Purkinje cell (primary cell): ENCODE results near the gene SLC15A4. TPM values are rescaled to one million over a fixed set of nuclear protein-coding genes. Genes with fewer than 3 reads are reported as not detected.

ENCODE experiments used
- polyA plus RNA-seq: library from polyadenylated mRNA; unstranded; fragments of >200 nt; fragmentation: Nextera tagmentation; gene quantifications from 2 replicates; pipeline ENCODE4 v1.2.1, GENCODE V29; 2014

The SLC15A4 gene
- 3.8 and 6.7 TPM in 2 replicates for polyA plus RNA-seq

GRCh38 chr12:128823916-128824839 lies at the start of gene SLC15A4:
TSS of gene SLC15A4 (minus strand) at chr12:128823958. CDS start at chr12:128823943, 15 bp downstream.

GRCh38 chr12:128852885-128853599 lies 29.3 kb upstream of the SLC15A4 start, which contains the start of gene GLT1D1:
TSS of gene GLT1D1 (plus strand) at chr12:128853478. CDS start at chr12:128853582, 104 bp downstream.

Other genes starting within 250 kb of the SLC15A4 start
- gene GLT1D1, start 29.5 kb upstream of the SLC15A4 start, polyA plus RNA-seq: 3.0 and 4.5 TPM in 2 replicates